Uterus (tissue), 4 donors: ENCODE measurements around the gene SLC39A13. TPM values are rescaled to one million over a fixed set of nuclear protein-coding genes. Genes with fewer than 3 reads are reported as not detected.

ENCODE experiments used
- DNase-seq, 2 donors: peaks; one replicate each; pipeline ENCODE4 v3.0.0-alpha.2; 2019 to 2020
- H3K27ac ChIP-seq, 2 donors: fragments of 200-600 bp; sonication (generic); 1 replicate in 1 of 2; 2 replicates in 1 of 2; pipeline ENCODE4 v1.5.1; 2016 to 2018
- H3K27me3 ChIP-seq, 2 donors: fragments of 200-600 bp; sonication (generic); one replicate each; pipeline ENCODE4 v1.5.1; 2018 to 2019; ENCODE audit warnings: control low read depth in 1 of 2
- H3K36me3 ChIP-seq, 2 donors: fragments of 200-600 bp; sonication (generic); one replicate each; pipeline ENCODE4 v1.5.1; 2019; ENCODE audit warnings: control low read depth in 1 of 2
- H3K4me1 ChIP-seq, 2 donors: fragments of 200-600 bp; sonication (generic); one replicate each; pipeline ENCODE4 v1.5.1; 2018 to 2019; ENCODE audit warnings: control low read depth in 1 of 2
- H3K4me3 ChIP-seq, 2 donors: fragments of 200-600 bp; sonication (generic); 1 replicate in 1 of 2; 2 replicates in 1 of 2; pipeline ENCODE4 v1.5.1; 2018 to 2019; ENCODE audit warnings: mild to moderate bottlenecking in 1 of 2
- H3K9me3 ChIP-seq, 2 donors: fragments of 200-600 bp; sonication (generic); one replicate each; pipeline ENCODE4 v1.5.1; 2019; ENCODE audit warnings: control low read depth in 1 of 2
- POLR2A ChIP-seq, 2 donors: fragments of 450-650 bp; IDR thresholded peaks; one replicate each; pipeline ENCODE4 v1.6.1; 2016; ENCODE audit warnings: antibody characterized with exemption in 2 of 2, mild to moderate bottlenecking in 1 of 2, moderate library complexity in 1 of 2
- intact Hi-C: fragments of 100-400 bp; cut with DNase I; formaldehyde crosslinking; loops from one replicate; pipeline ENCODE4 v1.15.1; 2023; ENCODE audit warnings: low total_unique reads
- total RNA-seq, 4 donors: library from RNA; depleted of rRNA in 3 of 4; stranded (reverse); fragments of >200 nt in 3 of 4; gene quantifications; one replicate each; pipeline versions ENCODE4 v1.1.0 to v1.2.4, GENCODE V29; 2014 to 2023
- TF ChIP-seq, protein P1 (sequence below), 4 experiments: fragments of 200-600 bp in 2 of 4; fragments of 450-650 bp in 2 of 4; sonication (generic) in 2 of 4; IDR thresholded peaks; one replicate each; pipeline ENCODE4 v1.5.1; 2016 to 2019; ENCODE audit warnings: antibody characterized with exemption in 4 of 4, mild to moderate bottlenecking in 2 of 4, moderate library complexity in 1 of 4
- donor health status: DM: yes; HTN: yes; CAD: no.

Gene SLC39A13
- total RNA-seq, 4 donors from 2014 or later: 30.9 to 79.2 (median 64.2) TPM

DNA sequence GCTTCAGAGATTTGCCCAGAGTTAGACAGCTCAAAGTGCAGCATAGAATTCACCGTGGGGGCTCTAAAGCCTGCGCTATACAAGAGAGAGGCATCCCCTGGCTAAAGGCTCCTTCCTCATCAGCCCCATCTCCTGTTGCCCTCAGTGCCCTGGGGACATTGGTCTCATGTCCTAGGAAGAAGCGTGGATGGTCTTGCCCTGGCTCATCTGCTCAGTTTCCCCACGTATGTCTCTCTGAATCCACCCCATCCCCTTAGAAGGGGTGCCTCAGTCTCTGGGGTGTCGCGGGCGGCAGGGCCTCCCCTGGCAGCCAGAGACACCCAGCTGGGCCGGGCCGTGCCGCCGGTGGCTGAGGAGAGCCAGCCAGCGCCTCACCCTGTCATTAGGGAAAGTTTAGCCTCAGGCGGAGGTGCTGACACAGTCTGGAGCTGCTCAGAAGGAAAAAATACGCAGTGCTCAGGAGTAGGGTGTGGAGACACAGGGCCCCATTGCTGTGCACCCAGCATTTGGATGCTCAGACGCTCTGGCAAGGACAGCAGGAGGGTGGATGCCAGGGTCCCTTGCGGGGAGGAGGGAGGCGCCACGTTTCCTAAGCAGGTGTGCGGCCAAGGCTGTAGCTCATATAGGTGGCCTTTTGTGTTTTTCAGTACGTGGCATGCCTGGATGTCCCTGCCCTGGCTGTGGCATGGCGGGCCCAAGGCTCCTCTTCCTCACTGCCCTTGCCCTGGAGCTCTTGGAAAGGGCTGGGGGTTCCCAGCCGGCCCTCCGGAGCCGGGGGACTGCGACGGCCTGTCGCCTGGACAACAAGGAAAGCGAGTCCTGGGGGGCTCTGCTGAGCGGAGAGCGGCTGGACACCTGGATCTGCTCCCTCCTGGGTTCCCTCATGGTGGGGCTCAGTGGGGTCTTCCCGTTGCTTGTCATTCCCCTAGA is 1.3 kb downstream of the SLC39A13 start:
- TF ChIP-seq, protein P1, sequence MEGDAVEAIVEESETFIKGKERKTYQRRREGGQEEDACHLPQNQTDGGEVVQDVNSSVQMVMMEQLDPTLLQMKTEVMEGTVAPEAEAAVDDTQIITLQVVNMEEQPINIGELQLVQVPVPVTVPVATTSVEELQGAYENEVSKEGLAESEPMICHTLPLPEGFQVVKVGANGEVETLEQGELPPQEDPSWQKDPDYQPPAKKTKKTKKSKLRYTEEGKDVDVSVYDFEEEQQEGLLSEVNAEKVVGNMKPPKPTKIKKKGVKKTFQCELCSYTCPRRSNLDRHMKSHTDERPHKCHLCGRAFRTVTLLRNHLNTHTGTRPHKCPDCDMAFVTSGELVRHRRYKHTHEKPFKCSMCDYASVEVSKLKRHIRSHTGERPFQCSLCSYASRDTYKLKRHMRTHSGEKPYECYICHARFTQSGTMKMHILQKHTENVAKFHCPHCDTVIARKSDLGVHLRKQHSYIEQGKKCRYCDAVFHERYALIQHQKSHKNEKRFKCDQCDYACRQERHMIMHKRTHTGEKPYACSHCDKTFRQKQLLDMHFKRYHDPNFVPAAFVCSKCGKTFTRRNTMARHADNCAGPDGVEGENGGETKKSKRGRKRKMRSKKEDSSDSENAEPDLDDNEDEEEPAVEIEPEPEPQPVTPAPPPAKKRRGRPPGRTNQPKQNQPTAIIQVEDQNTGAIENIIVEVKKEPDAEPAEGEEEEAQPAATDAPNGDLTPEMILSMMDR (IDR thresholded peaks at IDR 0.05): no peak
- TF ChIP-seq POLR2A (IDR thresholded peaks at IDR 0.05): no peak
- Histone ChIP-seq H3K27me3 (no peaks in the 10 kb centered on the region), H3K9me3 (no peaks in the 10 kb centered on the region), H3K4me1 (peaks cover 3 to 33% of the 10 kb centered on the region in 2 donors), H3K27ac (peak overlapping the region; percentile 97), H3K36me3 (no peaks in the 10 kb centered on the region), H3K4me3 (peak overlapping the region; percentile 77 to 89)
- DNase-seq: no peak
- intact Hi-C loops: no loop called here

DNA sequence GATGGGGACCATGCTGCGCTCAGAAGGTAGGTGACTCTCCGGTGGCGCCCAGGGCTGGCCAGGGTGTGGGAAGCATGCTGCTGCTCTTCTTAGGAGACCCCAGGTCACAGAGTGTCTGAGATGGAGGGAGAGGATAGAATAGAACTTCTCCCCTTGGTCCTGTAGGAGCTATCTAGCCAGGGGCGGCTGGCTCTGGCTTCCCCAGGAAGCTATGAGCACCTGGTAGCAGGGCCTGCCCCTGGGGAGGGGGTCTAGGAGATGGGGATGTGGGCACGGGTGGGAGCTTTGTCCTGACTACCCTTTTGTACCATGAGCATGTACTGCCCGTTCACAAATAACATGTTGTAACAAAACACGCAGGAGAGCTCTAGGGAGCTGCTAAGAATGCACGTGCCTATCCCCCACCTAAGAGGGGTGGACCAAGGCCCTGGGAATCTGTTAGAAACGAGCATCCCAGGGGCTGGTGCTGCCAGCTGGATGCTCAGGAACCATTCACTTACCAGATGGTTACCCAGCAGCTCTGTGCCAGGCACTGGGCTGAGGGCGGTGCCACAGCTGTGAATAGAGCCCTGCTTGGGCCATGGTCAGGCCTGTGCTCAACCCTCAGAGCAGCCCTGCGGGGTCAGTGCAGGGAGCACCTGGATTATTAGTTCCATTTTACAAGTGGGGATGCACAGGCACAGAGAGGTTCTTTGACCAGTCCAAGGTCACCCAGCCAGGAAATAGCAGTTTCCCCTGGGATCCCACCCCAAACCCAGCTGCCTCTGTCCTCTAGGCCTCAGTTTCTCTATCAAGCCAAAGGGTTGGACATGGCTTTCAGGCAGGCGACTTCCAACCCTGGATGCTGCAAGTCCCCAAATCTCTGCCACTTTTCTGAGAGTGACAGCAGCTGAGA is 2.2 kb downstream of the SLC39A13 start:
- TF ChIP-seq POLR2A (IDR thresholded peaks at IDR 0.05): no peak
- TF ChIP-seq, protein P1 (IDR thresholded peaks at IDR 0.05): no peak
- DNase-seq: no peak
- Histone ChIP-seq H3K4me1 (peaks cover 4 to 40% of the 10 kb centered on the region in 2 donors), H3K36me3 (no peaks in the 10 kb centered on the region), H3K27ac (peak overlapping the region; percentile 97), H3K4me3 (peak overlapping the region in 1 of 2 donors; percentile 89), H3K9me3 (no peaks in the 10 kb centered on the region), H3K27me3 (no peaks in the 10 kb centered on the region)
- intact Hi-C loops: no loop called here

DNA sequence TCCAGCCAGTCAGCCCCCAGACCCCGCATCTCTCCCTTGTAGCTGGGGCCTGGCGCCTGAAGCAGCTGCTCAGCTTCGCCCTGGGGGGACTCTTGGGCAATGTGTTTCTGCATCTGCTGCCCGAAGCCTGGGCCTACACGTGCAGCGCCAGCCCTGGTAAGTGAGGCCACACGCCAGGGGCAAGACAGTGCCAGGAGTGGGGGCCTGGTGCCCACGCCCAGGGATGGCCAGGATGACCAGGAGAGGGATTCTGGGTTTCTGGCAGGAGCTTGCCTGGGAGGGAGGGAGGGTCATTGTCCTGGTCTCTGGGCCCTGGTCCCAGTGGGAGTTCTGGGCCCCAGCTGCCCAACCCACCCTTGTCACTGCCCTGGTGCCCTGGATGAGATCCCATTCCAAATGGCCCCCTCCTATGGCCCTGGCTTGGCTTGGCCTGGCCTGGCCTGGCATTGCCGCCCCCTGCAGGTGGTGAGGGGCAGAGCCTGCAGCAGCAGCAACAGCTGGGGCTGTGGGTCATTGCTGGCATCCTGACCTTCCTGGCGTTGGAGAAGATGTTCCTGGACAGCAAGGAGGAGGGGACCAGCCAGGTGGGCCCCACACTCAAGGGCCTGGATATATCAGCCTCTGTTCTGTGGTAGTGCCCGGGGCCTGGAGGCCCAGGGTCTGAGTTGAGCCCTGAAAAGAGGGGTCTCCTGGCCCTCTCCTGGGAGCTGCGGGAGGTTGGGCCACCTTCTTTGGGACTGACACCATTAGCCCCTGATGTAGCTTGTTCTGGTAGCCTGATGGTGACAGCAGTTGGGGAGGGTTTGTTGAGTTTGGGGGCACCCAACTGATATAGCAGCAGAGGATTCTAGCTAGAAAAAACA is 3.7 kb downstream of the SLC39A13 start:
- intact Hi-C loops: no loop called here
- H3K4me1 ChIP-seq: peaks cover 7 to 48% of the 10 kb centered on the region in 2 donors
- no peaks in the 10 kb centered on the region for H3K36me3 ChIP-seq
- H3K27ac ChIP-seq: peak overlapping the region; percentile 3 to 24
- no peak overlapping the region for H3K4me3 ChIP-seq
- no peaks in the 10 kb centered on the region for H3K9me3 ChIP-seq
- H3K27me3 ChIP-seq: no peaks in the 10 kb centered on the region
- no peak for TF ChIP-seq POLR2A (IDR thresholded peaks at IDR 0.05)
- TF ChIP-seq, protein P1 (IDR thresholded peaks at IDR 0.05): peak in 3 of 4 experiments; percentile 37 to 49 (median 49)
- no peak for DNase-seq

DNA sequence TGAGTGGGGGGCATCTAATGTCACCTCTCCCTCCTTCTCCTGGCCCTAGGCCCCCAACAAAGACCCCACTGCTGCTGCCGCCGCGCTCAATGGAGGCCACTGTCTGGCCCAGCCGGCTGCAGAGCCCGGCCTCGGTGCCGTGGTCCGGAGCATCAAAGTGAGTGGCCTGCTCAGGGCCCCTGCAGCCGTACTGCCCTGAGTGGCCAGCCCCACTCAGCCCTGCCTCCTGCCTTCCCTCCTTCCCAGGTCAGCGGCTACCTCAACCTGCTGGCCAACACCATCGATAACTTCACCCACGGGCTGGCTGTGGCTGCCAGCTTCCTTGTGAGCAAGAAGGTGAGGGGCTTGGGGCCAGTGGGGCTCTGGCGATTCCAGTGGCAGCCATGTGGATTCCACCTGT is 5.0 kb downstream of the SLC39A13 start:
- H3K4me1 ChIP-seq: peaks cover 4 to 42% of the 10 kb centered on the region in 2 donors
- TF ChIP-seq POLR2A (IDR thresholded peaks at IDR 0.05): no peak
- TF ChIP-seq, protein P1 (IDR thresholded peaks at IDR 0.05): no peak
- no peak for DNase-seq
- no peaks in the 10 kb centered on the region for H3K27me3 ChIP-seq
- intact Hi-C loops: no loop called here
- peak overlapping the region; percentile 86 to 87 for H3K27ac ChIP-seq
- no peaks in the 10 kb centered on the region for H3K9me3 ChIP-seq
- no peak overlapping the region for H3K4me3 ChIP-seq
- no peaks in the 10 kb centered on the region for H3K36me3 ChIP-seq
